ENCODE data around the gene TANC1. TPM values are rescaled to one million over a fixed set of nuclear protein-coding genes. Genes with fewer than 3 reads are reported as not detected.

The TANC1 gene
- total and polyA plus RNA-seq, 2 of the 4 experiments (the other 2 are of a cell fraction): 10.2 to 12.9 TPM

DNA sequence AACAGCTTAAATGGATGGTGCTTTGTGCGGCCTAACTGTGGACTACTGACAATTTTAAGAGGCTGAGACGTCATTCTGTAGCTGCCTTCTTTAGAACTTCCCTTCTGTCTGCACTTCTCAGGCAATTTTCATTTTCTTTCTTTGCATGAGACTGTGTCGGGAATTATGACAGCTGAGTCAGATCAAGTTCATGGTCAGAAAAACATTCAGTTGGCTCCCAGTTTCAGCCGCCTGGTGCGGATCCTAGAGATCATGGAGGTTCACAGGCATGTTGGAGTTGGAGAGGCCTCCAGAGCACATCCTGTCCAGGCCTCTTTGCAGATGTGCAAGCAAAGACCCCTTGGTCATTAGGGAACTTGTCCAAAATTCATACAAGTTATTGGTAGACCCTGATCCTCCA is 135.0 kb downstream of the TANC1 start:
- Histone ChIP-seq H2BK120ac (ENCODE audit: low read depth, low read length) (peak overlapping the region; percentile 56), H3K18ac (ENCODE audit: low read depth, low read length) (peak overlapping the region; percentile 73; the same call in 1 of the 2 replicates), H3K9me3 (ENCODE audit: control insufficient read depth, insufficient read depth, low read length) (no peaks in the 10 kb centered on the region), H2BK15ac (ENCODE audit: low read depth, low read length) (peak overlapping the region; percentile 48; the same call in 1 of the 3 replicates), H3K27ac (ENCODE audit: insufficient read depth, low read length) (peak overlapping the region; percentile 60; the same call in 1 of the 2 replicates), H2BK20ac (ENCODE audit: low read depth, low read length) (peak overlapping the region; percentile 73; the same call in 1 of the 2 replicates), H4K8ac (ENCODE audit: low read depth in 2 of 2, low read length in 2 of 2) (peak overlapping the region in 1 of 2 experiments; percentile 52; a peak in 1 of 4 replicates), H3K23ac (ENCODE audit: low read depth, low read length) (peak overlapping the region; percentile 65; the same call in 1 of the 2 replicates), H2AFZ (replicated peaks; ENCODE audit: low read length, poor library complexity) (peak overlapping the region; percentile 43), H2AK9ac (replicated peaks; ENCODE audit: low read depth, low read length, poor library complexity) (no peak overlapping the region), H3K4me2 (ENCODE audit: low read depth, low read length) (no peak overlapping the region), H3K4me3 (ENCODE audit: insufficient read depth, low read depth, low read length) (no peak overlapping the region), H4K5ac (ENCODE audit: low read depth, low read length) (peak overlapping the region; percentile 23; the same call in 1 of the 2 replicates), H3K4me1 (ENCODE audit: control insufficient read depth, insufficient read depth, low read length) (peaks cover 12% of the 10 kb centered on the region), H3K79me1 (ENCODE audit: low read depth in 1 of 2, low read length in 2 of 2) (peaks cover 16 to 44% of the 10 kb centered on the region in 2 experiments), H3K56ac (ENCODE audit: extremely low read depth, insufficient read depth, low read length) (no peak overlapping the region; the same call in 1 of the 2 replicates), H4K91ac (ENCODE audit: insufficient read depth, low read depth, low read length) (peak overlapping the region; percentile 58), H3K36me3 (ENCODE audit: control insufficient read depth, insufficient read depth, low read length) (peaks cover 2% of the 10 kb centered on the region; the same call in 1 of the 2 replicates), H3K4ac (ENCODE audit: low read depth, low read length) (peak overlapping the region; percentile 15), H4K20me1 (ENCODE audit: insufficient read depth, low read length) (no peaks in the 10 kb centered on the region), H3K9me1 (ENCODE audit: insufficient read depth, low read length) (peaks cover 14% of the 10 kb centered on the region), H3K9ac (ENCODE audit: low read depth, low read length) (no peak overlapping the region), H3K14ac (replicated peaks; ENCODE audit: low read depth, low read length) (peak overlapping the region; percentile 69; the same call in 1 of the 2 replicates), H3K27me3 (ENCODE audit: control insufficient read depth, insufficient read depth, low read length) (no peaks in the 10 kb centered on the region), H2BK5ac (ENCODE audit: low read depth, low read length, poor library complexity, severe bottlenecking) (no peak overlapping the region), H2AK5ac (ENCODE audit: low read depth, low read length) (peak overlapping the region; percentile 56; the same call in 1 of the 2 replicates)
- in situ Hi-C loops (cut with MboI; ENCODE audit: low sequenced_read_pairs): no loop called here
- DNase-seq (peak; percentile 37), ATAC-seq (ENCODE audit: low read depth) (no peak)
- no CpG with 5 or more reads among the region's 5 CpGs for WGBS, 2 experiments (ENCODE audit: extremely low coverage in 2 of 2, insufficient read length in 1 of 2)
- dilution Hi-C loops (cut with HindIII; ENCODE audit: low sequenced_read_pairs, unreplicated experiment): loop anchor here (25.0 kb wide), 1 partner anchor 191 kb away; no protein-coding TSS in a partner anchor
- ChIA-PET CTCF (no interaction called here), POLR2A (ENCODE audit: unreplicated experiment) (no interaction called here)
- TF ChIP-seq RAD21 (IDR thresholded peaks at IDR 0.05; ENCODE audit: low read length): no peak
- TF ChIP-seq CEBPB (IDR thresholded peaks at IDR 0.05; ENCODE audit: low read depth, low read length): no peak
- no peak for TF ChIP-seq MXI1 (IDR thresholded peaks at IDR 0.05; ENCODE audit: borderline replicate concordance, low read depth, low read length)
- no peak for TF ChIP-seq CHD1 (IDR thresholded peaks at IDR 0.05; ENCODE audit: low read depth, low read length)
- TF ChIP-seq CTCF (conservative IDR thresholded peaks at IDR 0.05; ENCODE audit: low read depth, low read length): no peak
- no peak for TF ChIP-seq USF2 (IDR thresholded peaks at IDR 0.05; ENCODE audit: low read depth, low read length)
- no peak for TF ChIP-seq RCOR1 (IDR thresholded peaks at IDR 0.05; ENCODE audit: insufficient replicate concordance, low read length)
- BruUV-seq (replicated peaks): no TSS peak
- intact Hi-C loops (cut with micrococcal nuclease): no loop called here

Data from IMR-90 (cell line).